Trophoblast cell (in vitro differentiated cells and primary cell): ENCODE data around the gene ASCL3.

Experiments
- DNase-seq, 2 donors: peaks; one replicate each; pipeline ENCODE4 v3.0.0-alpha.2; 2016
- H2AFZ ChIP-seq: 2 replicates; pipeline ENCODE4 v1.6.1; 2013; ENCODE audit warnings: low read length, moderate library complexity, mild to moderate bottlenecking; ENCODE audit not compliant: insufficient read depth, poor library complexity
- H2AK5ac ChIP-seq: 2 replicates; pipeline ENCODE4 v1.6.1; 2013; ENCODE audit warnings: mild to moderate bottlenecking, low read length
- H2BK120ac ChIP-seq: 2 replicates; pipeline ENCODE4 v1.6.1; 2013; ENCODE audit warnings: low read length, mild to moderate bottlenecking, moderate library complexity; ENCODE audit not compliant: insufficient read depth, poor library complexity
- H2BK12ac ChIP-seq: 2 replicates; pipeline ENCODE4 v1.6.1; 2013; ENCODE audit warnings: mild to moderate bottlenecking, low read length, moderate library complexity
- H2BK5ac ChIP-seq: 2 replicates; pipeline ENCODE4 v1.6.1; 2013; ENCODE audit warnings: low read length, low read depth, moderate library complexity, mild to moderate bottlenecking; ENCODE audit not compliant: poor library complexity
- H3K14ac ChIP-seq: 2 replicates; pipeline ENCODE4 v1.6.1; 2013; ENCODE audit warnings: mild to moderate bottlenecking, low read length
- H3K18ac ChIP-seq: 2 replicates; pipeline ENCODE4 v1.6.1; 2013; ENCODE audit warnings: mild to moderate bottlenecking, low read length
- H3K23ac ChIP-seq: 2 replicates; pipeline ENCODE4 v1.6.1; 2013; ENCODE audit warnings: low read length
- H3K27ac ChIP-seq: 2 replicates; pipeline ENCODE4 v1.5.1; 2013; ENCODE audit warnings: low read depth, mild to moderate bottlenecking, inconsistent platforms, low read length, moderate library complexity
- H3K27me3 ChIP-seq: 2 replicates; pipeline ENCODE4 v1.6.1; 2013; ENCODE audit warnings: inconsistent platforms, mild to moderate bottlenecking, low read length, moderate library complexity; ENCODE audit not compliant: insufficient read depth
- H3K36me3 ChIP-seq, 2 experiments: 1 replicate in 1 of 2; 2 replicates in 1 of 2; pipeline ENCODE4 v1.6.1; 2013; ENCODE audit warnings: low read length in 2 of 2, mild to moderate bottlenecking in 2 of 2, moderate library complexity in 1 of 2; ENCODE audit not compliant: insufficient read depth in 2 of 2, control insufficient read depth in 1 of 2
- H3K4ac ChIP-seq: 2 replicates; pipeline ENCODE4 v1.6.1; 2013; ENCODE audit warnings: low read depth, mild to moderate bottlenecking, low read length, moderate library complexity
- H3K4me1 ChIP-seq, 2 experiments: 1 replicate in 1 of 2; 2 replicates in 1 of 2; pipeline ENCODE4 v1.6.1; 2013; ENCODE audit warnings: low read length in 2 of 2, mild to moderate bottlenecking in 2 of 2, moderate library complexity in 1 of 2; ENCODE audit not compliant: insufficient read depth in 2 of 2, control insufficient read depth in 1 of 2
- H3K4me2 ChIP-seq: 2 replicates; pipeline ENCODE4 v1.6.1; 2013; ENCODE audit warnings: inconsistent platforms, mild to moderate bottlenecking, low read length, moderate library complexity
- H3K4me3 ChIP-seq: 2 replicates; pipeline ENCODE4 v1.5.1; 2013; ENCODE audit warnings: mild to moderate bottlenecking, low read depth, low read length, inconsistent platforms
- H3K79me1 ChIP-seq: one replicate; pipeline ENCODE4 v1.6.1; 2013; ENCODE audit warnings: low read length
- H3K79me2 ChIP-seq: 2 replicates; pipeline ENCODE4 v1.6.1; 2013; ENCODE audit warnings: low read length, mild to moderate bottlenecking; ENCODE audit not compliant: control insufficient read depth, insufficient read depth, poor library complexity
- H3K9ac ChIP-seq: 2 replicates; pipeline ENCODE4 v1.6.1; 2013; ENCODE audit warnings: mild to moderate bottlenecking, low read length
- H3K9me3 ChIP-seq: 2 replicates; pipeline ENCODE4 v1.6.1; 2013; ENCODE audit warnings: low read depth, mild to moderate bottlenecking, control low read depth, inconsistent platforms, low read length; ENCODE audit not compliant: insufficient read depth
- H4K12ac ChIP-seq: 2 replicates; pipeline ENCODE4 v1.6.1; 2013; ENCODE audit warnings: low read depth, mild to moderate bottlenecking, low read length, moderate library complexity
- H4K8ac ChIP-seq: 2 replicates; pipeline ENCODE4 v1.6.1; 2013; ENCODE audit warnings: low read depth, mild to moderate bottlenecking, low read length, moderate library complexity
- H4K91ac ChIP-seq: one replicate; pipeline ENCODE4 v1.6.1; 2013; ENCODE audit warnings: low read depth, mild to moderate bottlenecking, low read length, moderate library complexity
- WGBS: extraction: QIAGEN DNeasy Blood & Tissue Kit; methylation state at CpG from one replicate; pipeline ENCODE4 v1.1.7; 2013; ENCODE audit warnings: missing lambda C conversion rate; ENCODE audit not compliant: insufficient read length, insufficient coverage; ENCODE audit errors: extremely low coverage; 5-methylcytosine and 5-hydroxymethylcytosine counted together

Gene ASCL3

DNA sequence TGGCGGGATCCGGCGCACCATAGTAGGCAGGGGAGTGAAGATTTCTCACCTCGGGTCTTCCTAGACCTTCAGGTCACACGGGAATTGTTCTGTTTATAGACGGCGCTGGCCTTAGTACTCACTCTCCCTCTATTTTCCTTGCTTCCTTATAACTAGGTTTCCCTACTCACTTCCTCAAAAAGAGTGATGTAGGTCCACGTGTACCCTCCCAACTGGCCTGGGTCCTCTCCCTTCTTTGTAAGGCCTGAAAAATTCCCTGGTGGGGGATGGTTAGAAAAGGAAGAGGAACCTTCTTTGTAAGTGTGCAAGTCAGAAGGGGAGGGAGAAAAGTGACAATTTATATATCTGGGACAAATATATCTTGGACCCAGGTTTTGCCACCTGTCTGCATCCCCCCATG is 24.4 kb upstream of the ASCL3 start:
- Histone ChIP-seq H3K4me2 (no peak overlapping the region), H4K91ac (no peak overlapping the region), H3K27me3 (no peaks in the 10 kb centered on the region), H3K14ac (no peak overlapping the region), H3K79me2 (peaks cover 9% of the 10 kb centered on the region), H3K23ac (no peak overlapping the region), H3K4me3 (no peak overlapping the region), H2BK12ac (no peak overlapping the region), H4K12ac (no peak overlapping the region), H2BK5ac (no peak overlapping the region), H4K8ac (no peak overlapping the region), H3K18ac (no peak overlapping the region), H2AFZ (no peak overlapping the region), H3K9me3 (no peaks in the 10 kb centered on the region), H2AK5ac (no peak overlapping the region), H3K9ac (no peak overlapping the region), H3K36me3 (no peaks in the 10 kb centered on the region), H3K4me1 (peaks cover 6 to 9% of the 10 kb centered on the region in 2 experiments), H3K27ac (no peak overlapping the region), H2BK120ac (no peak overlapping the region), H3K4ac (no peak overlapping the region), H3K79me1 (peaks cover 12% of the 10 kb centered on the region)
- DNase-seq, result peak in 1 of 2 donors; percentile 17
- no CpG with 5 or more reads among the region's 8 CpGs for WGBS

DNA sequence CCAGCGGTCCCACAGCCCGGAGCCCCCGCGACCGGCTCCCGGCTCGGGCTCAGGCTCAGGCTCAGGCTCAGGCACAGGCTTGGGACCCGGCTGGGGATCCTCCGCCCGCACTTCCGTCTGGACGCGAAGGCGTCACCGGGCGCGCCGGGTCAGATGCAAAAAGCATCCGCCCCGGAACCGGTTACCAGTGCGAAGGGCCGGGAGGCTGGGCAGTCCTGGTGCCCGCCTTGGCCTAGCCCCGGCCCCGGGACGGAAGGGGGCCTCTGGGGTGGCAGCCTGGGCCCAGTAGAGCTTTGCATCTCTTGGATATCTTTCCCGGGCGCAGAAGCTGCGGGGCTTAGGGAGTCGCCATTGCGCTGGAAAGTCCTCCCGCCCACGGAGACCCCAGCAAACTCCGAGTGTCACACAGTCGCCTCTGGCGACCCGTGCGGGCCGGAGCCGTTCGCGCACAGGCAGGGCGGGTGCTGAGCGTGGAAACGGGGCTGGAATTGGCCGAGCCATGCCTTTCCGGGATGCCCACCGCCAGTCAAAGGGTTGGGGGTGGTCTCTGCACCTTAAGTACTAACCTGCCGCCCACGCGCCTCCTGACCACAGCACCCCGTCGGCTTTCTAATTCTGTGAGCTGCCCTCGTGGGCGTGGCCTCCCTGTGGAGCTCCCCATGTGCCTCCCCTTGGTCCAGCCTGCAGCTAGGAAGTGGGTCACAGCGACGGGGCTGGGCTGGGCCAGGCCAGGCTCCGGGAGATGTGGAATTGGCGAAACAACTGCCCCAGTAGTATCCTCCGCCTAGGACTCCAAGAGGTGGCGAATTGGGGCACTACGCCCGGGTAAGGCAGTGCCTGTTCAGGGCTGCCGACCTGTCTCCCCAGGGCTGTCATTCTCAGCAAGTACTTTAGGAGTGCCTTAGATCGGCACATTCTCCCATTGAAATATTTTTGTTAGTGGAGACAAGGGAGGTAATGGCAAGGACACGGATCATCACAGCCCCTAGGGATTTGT is 21.8 kb upstream of the ASCL3 start, which contains the start of gene TMEM9B:
TMEM9B (minus strand) TSS at position 119 of the 997 bp plus-strand sequence. CDS start 129 bp downstream, outside the sequence.
- Histone ChIP-seq H4K91ac (peak within 1 kb of the TSS; percentile 92), H2BK5ac (peak within 1 kb of the TSS; percentile 81), H3K18ac (peak within 1 kb of the TSS; percentile 90), H3K36me3 (no peaks in the 10 kb centered on the region), H2BK12ac (peak within 1 kb of the TSS; percentile 46), H3K27me3 (no peaks in the 10 kb centered on the region), H3K79me1 (peaks cover 12% of the 10 kb centered on the region), H2BK120ac (peak within 1 kb of the TSS; percentile 91), H3K27ac (peak within 1 kb of the TSS; percentile 74), H3K4me3 (peak within 1 kb of the TSS; percentile 91), H4K8ac (peak within 1 kb of the TSS; percentile 92), H3K9ac (peak within 1 kb of the TSS; percentile 92), H3K9me3 (no peaks in the 10 kb centered on the region), H3K4me2 (peak within 1 kb of the TSS; percentile 73), H3K23ac (peak within 1 kb of the TSS; percentile 52), H2AFZ (peak within 1 kb of the TSS; percentile 69), H3K14ac (peak within 1 kb of the TSS; percentile 87), H2AK5ac (peak within 1 kb of the TSS; percentile 79), H3K4me1 (peaks cover 6 to 9% of the 10 kb centered on the region in 2 experiments), H3K79me2 (peaks cover 9% of the 10 kb centered on the region), H4K12ac (peak within 1 kb of the TSS; percentile 95), H3K4ac (peak within 1 kb of the TSS; percentile 94)
- WGBS, result no CpG with 5 or more reads among the region's 67 CpGs
- peak; percentile 92 to 93 for DNase-seq

DNA sequence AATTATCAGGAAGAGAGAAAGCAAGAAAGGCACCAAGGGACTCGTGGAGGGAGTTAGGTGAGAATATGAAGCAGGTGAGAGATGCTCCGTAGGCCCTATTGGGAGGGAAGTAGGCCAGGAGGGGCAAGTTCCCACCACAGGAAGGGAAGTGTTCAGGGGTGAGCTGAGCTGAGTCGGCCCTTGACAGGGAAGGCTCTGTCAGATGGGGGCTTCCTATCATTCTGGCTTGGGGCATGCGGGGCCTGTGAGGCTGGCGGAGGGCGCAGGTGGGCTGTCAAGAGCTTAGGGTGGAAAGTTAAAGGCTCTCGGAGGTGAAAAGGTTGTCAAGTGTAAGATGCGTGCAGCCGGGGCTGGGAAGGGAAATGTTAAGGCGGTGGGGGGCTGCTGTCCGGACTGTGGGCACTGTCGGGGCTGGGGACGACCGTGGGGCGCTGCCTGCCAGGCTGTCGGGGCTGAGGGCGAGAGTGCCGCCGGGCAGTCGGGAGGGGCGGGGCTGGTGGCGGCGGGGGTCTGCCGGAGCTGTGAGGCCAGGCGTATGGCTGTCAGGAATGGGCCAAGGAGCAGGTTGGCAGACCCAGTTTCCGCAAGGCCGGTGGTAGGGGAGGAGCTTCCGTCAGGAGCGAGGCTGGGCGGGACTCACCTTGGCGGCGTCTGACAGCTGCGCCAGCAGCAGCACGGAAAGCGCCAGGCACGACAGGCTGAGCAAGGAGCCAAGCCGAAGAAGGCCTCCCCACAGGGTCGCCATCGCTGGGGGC is 20.9 kb upstream of the ASCL3 start:
- peak; percentile 82 for DNase-seq
- no peaks in the 10 kb centered on the region for H3K27me3 ChIP-seq
- H3K23ac ChIP-seq, result peak overlapping the region; percentile 52
- H3K79me1 ChIP-seq, result peaks cover 12% of the 10 kb centered on the region
- H4K8ac ChIP-seq, result peak overlapping the region; percentile 92
- H3K4me2 ChIP-seq, result peak overlapping the region; percentile 73
- peaks cover 9% of the 10 kb centered on the region for H3K79me2 ChIP-seq
- peak overlapping the region; percentile 91 for H2BK120ac ChIP-seq
- peak overlapping the region; percentile 92 for H3K9ac ChIP-seq
- peak overlapping the region; percentile 72 for H3K14ac ChIP-seq
- peaks cover 6 to 9% of the 10 kb centered on the region in 2 experiments for H3K4me1 ChIP-seq
- peak overlapping the region; percentile 91 for H3K4me3 ChIP-seq
- H2AK5ac ChIP-seq, result peak overlapping the region; percentile 30
- H2BK12ac ChIP-seq, result peak overlapping the region; percentile 46
- peak overlapping the region; percentile 93 for H4K12ac ChIP-seq
- H2AFZ ChIP-seq, result peak overlapping the region; percentile 69
- peak overlapping the region; percentile 90 for H3K18ac ChIP-seq
- H3K9me3 ChIP-seq, result no peaks in the 10 kb centered on the region
- H2BK5ac ChIP-seq, result peak overlapping the region; percentile 81
- no CpG with 5 or more reads among the region's 39 CpGs for WGBS
- H3K36me3 ChIP-seq, result no peaks in the 10 kb centered on the region
- peak overlapping the region; percentile 74 for H3K27ac ChIP-seq
- H3K4ac ChIP-seq, result peak overlapping the region; percentile 94
- H4K91ac ChIP-seq, result peak overlapping the region; percentile 92

DNA sequence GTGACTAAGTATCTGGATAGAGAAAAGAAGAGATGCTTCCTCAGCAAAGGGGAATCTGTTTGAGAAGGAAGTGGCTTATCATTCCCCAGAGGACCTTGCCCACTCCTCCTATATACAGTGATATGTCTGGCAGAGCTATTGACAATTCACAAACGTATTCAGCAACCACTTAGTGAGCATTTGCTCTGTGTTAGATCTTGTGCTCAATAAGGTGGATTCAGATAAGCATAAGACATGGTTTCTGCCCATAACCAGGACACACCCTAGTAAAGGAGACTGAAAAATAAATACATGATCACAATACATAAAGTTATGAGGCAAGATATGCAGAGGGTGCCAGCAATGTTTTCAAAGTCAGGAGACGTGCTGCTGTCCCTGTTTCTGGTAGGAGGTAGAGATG is 20.0 kb upstream of the ASCL3 start:
- no CpG with 5 or more reads among the region's 2 CpGs for WGBS

More for the DNA sequence above, 20.0 kb upstream of the ASCL3 start:
- no peak overlapping the region for H4K8ac ChIP-seq
- no peak overlapping the region for H4K12ac ChIP-seq
- peaks cover 12% of the 10 kb centered on the region for H3K79me1 ChIP-seq
- H2AK5ac ChIP-seq, result no peak overlapping the region
- no peak overlapping the region for H3K27ac ChIP-seq
- H3K9me3 ChIP-seq, result no peaks in the 10 kb centered on the region
- H3K23ac ChIP-seq, result no peak overlapping the region
- H2BK5ac ChIP-seq, result no peak overlapping the region
- peaks cover 9% of the 10 kb centered on the region for H3K79me2 ChIP-seq
- H3K9ac ChIP-seq, result no peak overlapping the region
- peaks cover 6 to 9% of the 10 kb centered on the region in 2 experiments for H3K4me1 ChIP-seq
- H2AFZ ChIP-seq, result no peak overlapping the region
- no peak overlapping the region for H2BK120ac ChIP-seq
- no peak for DNase-seq
- H3K14ac ChIP-seq, result no peak overlapping the region
- no peak overlapping the region for H3K4me3 ChIP-seq
- H3K36me3 ChIP-seq, result no peaks in the 10 kb centered on the region
- H3K4me2 ChIP-seq, result no peak overlapping the region
- no peak overlapping the region for H2BK12ac ChIP-seq
- no peak overlapping the region for H4K91ac ChIP-seq
- no peak overlapping the region for H3K4ac ChIP-seq
- no peak overlapping the region for H3K18ac ChIP-seq
- no peaks in the 10 kb centered on the region for H3K27me3 ChIP-seq
